PC-9 (cell line): ENCODE results near the gene OR7D2. TPM values are rescaled to one million over a fixed set of nuclear protein-coding genes. Genes with fewer than 3 reads are reported as not detected.

ENCODE experiments used
- Bru-seq: library from RNA; stranded (reverse); fragments of 400-500 nt; gene quantifications from one replicate; lab custom pipeline; 2021; lab: Mats Ljungman, UMichigan
- BruChase-seq, 2 experiments: library from RNA; stranded (reverse); fragments of 400-500 nt; gene quantifications; one replicate each; lab custom pipeline; 2021; lab: Mats Ljungman, UMichigan
- BruUV-seq: library from RNA; stranded (reverse); fragments of 400-500 nt; replicated peaks from 2 replicates; lab custom pipeline; 2021; lab: Mats Ljungman, UMichigan
- CTCF ChIA-PET: fragments of 300-600 bp; sonication (Branson Sonifier 250); formaldehyde crosslinking; loops from one replicate; lab custom pipeline; 2022; ENCODE audit warnings: antibody characterized with exemption; lab: Charles Lee
- POLR2A ChIA-PET: fragments of 300-600 bp; sonication (Branson Sonifier 250); formaldehyde crosslinking; loops from one replicate; lab custom pipeline; 2022; ENCODE audit warnings: antibody characterized with exemption; ENCODE audit not compliant: unreplicated experiment; lab: Charles Lee
- DNase-seq, 2 experiments: peaks; one replicate each; pipeline versions ENCODE4 v3.0.0 to v3.0.0-alpha.2; 2015 to 2022; ENCODE audit warnings: mixed read lengths in 1 of 2
- H2AFZ ChIP-seq: fragments of 200-600 bp; sonication (generic); 2 replicates; pipeline ENCODE4 v1.8.1; 2017; ENCODE audit warnings: antibody characterized with exemption
- H3F3A ChIP-seq: fragments of 200-600 bp; sonication (generic); 2 replicates; pipeline ENCODE4 v1.8.1; 2017; ENCODE audit warnings: antibody characterized with exemption, mild to moderate bottlenecking, low read depth; ENCODE audit not compliant: insufficient read depth
- H3K27ac ChIP-seq: fragments of 200-600 bp; sonication (generic); 2 replicates; pipeline ENCODE4 v1.6.1; 2016; ENCODE audit warnings: mixed run types
- H3K27me3 ChIP-seq: fragments of 200-600 bp; sonication (generic); 2 replicates; pipeline ENCODE4 v1.6.1; 2016; ENCODE audit warnings: low read depth, mixed run types; ENCODE audit not compliant: insufficient read depth
- H3K36me3 ChIP-seq: fragments of 200-600 bp; sonication (generic); 2 replicates; pipeline ENCODE4 v1.6.1; 2016; ENCODE audit warnings: low read depth, mixed run types
- H3K4me1 ChIP-seq: fragments of 200-600 bp; sonication (generic); replicated peaks from 2 replicates; pipeline ENCODE4 v1.6.1; 2016; ENCODE audit warnings: mixed run types; ENCODE audit not compliant: insufficient read depth
- H3K4me2 ChIP-seq: fragments of 200-600 bp; sonication (generic); 2 replicates; pipeline ENCODE4 v1.6.1; 2017; ENCODE audit warnings: mixed run types
- H3K4me3 ChIP-seq: fragments of 200-600 bp; sonication (generic); 2 replicates; pipeline ENCODE4 v1.6.1; 2016; ENCODE audit warnings: mixed run types
- H3K79me2 ChIP-seq: fragments of 200-600 bp; sonication (generic); 2 replicates; pipeline ENCODE4 v1.6.1; 2017; ENCODE audit warnings: low read depth, mixed run types
- H3K9me2 ChIP-seq: fragments of 200-600 bp; sonication (generic); 2 replicates; pipeline ENCODE4 v1.8.1; 2017; ENCODE audit warnings: mild to moderate bottlenecking; ENCODE audit not compliant: insufficient read depth
- H3K9me3 ChIP-seq: fragments of 200-600 bp; sonication (generic); 2 replicates; pipeline ENCODE4 v1.8.1; 2016; ENCODE audit warnings: low read depth; ENCODE audit not compliant: insufficient read depth
- H4K20me1 ChIP-seq: fragments of 200-600 bp; sonication (generic); 2 replicates; pipeline ENCODE4 v1.8.1; 2017; ENCODE audit not compliant: insufficient read depth
- CTCF ChIP-seq: fragments of 200-600 bp; sonication (generic); conservative IDR thresholded peaks from 2 replicates; pipeline ENCODE4 v1.6.1; 2017; ENCODE audit warnings: mixed run types, antibody characterized with exemption, mild to moderate bottlenecking, moderate library complexity
- EZH2 ChIP-seq: fragments of 200-600 bp; sonication (generic); IDR thresholded peaks from 2 replicates; pipeline ENCODE4 v1.8.0; 2017; ENCODE audit warnings: antibody characterized with exemption, low read depth
- intact Hi-C: fragments of 100-400 bp; cut with micrococcal nuclease; formaldehyde crosslinking; loops from one replicate; pipeline ENCODE4 v1.10.0; 2022; ENCODE audit not compliant: unreplicated experiment
- long read RNA-seq: library from polyadenylated mRNA; stranded (forward); transcript quantifications from one replicate; pipeline ENCODE4 v2.0.0, GENCODE V29; 2022
- total RNA-seq: library from RNA; stranded (reverse); gene quantifications from 2 replicates; pipeline ENCODE4 v1.2.3, GENCODE V29; 2021

The OR7D2 gene
- not detected in 2 replicates for total RNA-seq
- Bru-seq, nascent RNA, result percentile 19 among the genes with signal in this experiment
- percentile 24 among the genes with signal in this experiment for BruChase-seq, experiment 1, labeled RNA remaining after a 2-hour chase
- percentile 19 among the genes with signal in this experiment for BruChase-seq, experiment 2, labeled RNA remaining after a 6-hour chase
- long read RNA-seq, result 0 reads

GRCh38 chr19:9178901-9179300 lies at the start of gene OR7D2:
OR7D2 (plus strand) TSS chr19:9178979; CDS start chr19:9185782, 6,803 bp downstream.
- 0 out of 2 replicates have a peak, but pooled peaks cover 11% of the 10 kb centered on the region for H3K9me3 ChIP-seq
- H3K79me2 ChIP-seq, result no peaks in the 10 kb centered on the region
- no TSS peak for BruUV-seq
- no peak within 1 kb of the TSS for H3K4me3 ChIP-seq
- H3K36me3 ChIP-seq, result no peaks in the 10 kb centered on the region
- no peak within 1 kb of the TSS for H3K27ac ChIP-seq
- no peaks in the 10 kb centered on the region for H4K20me1 ChIP-seq
- H3K9me2 ChIP-seq, result no peaks in the 10 kb centered on the region
- H3F3A ChIP-seq, result no peaks in the 10 kb centered on the region
- no peak within 1 kb of the TSS for H2AFZ ChIP-seq
- intact Hi-C loops, result no loop called here
- ChIA-PET POLR2A (no interaction called here), CTCF (no interaction called here)
- no peaks in the 10 kb centered on the region for H3K4me1 ChIP-seq
- H3K4me2 ChIP-seq, result no peak within 1 kb of the TSS
- peaks cover 27% of the 10 kb centered on the region for H3K27me3 ChIP-seq
- TF ChIP-seq CTCF, result no peak
- no peak for TF ChIP-seq EZH2
- DNase-seq, result peak in 1 of 2 experiments; percentile 44

GRCh38 chr19:9130965-9131364 lies 47.8 kb upstream of the OR7D2 start:
- H3K79me2 ChIP-seq, result no peaks in the 10 kb centered on the region
- BruUV-seq, result no TSS peak
- no peak overlapping the region for H2AFZ ChIP-seq
- H3K9me2 ChIP-seq, result no peaks in the 10 kb centered on the region
- no peaks in the 10 kb centered on the region for H3K27me3 ChIP-seq
- H3K27ac ChIP-seq, result no peak overlapping the region
- no peaks in the 10 kb centered on the region for H3K36me3 ChIP-seq
- POLR2A ChIA-PET, result no interaction called here
- no peak for TF ChIP-seq CTCF
- TF ChIP-seq EZH2, result no peak
- H3K4me2 ChIP-seq, result no peak overlapping the region
- H4K20me1 ChIP-seq, result no peaks in the 10 kb centered on the region
- peaks cover 30% of the 10 kb centered on the region for H3K4me1 ChIP-seq
- no peaks in the 10 kb centered on the region; the same call in 1 of the 2 replicates for H3K9me3 ChIP-seq
- intact Hi-C loops, result no loop called here
- DNase-seq, result no peak
- H3K4me3 ChIP-seq, result no peak overlapping the region
- CTCF ChIA-PET, result interaction anchor here (0.6 kb wide), 2 partner anchors 197 to 491 kb away, joined by 3 to 9 read pairs; no protein-coding TSS in a partner anchor
- H3F3A ChIP-seq, result peaks cover 13% of the 10 kb centered on the region; the same call in 1 of the 2 replicates

- no TSS peak for BruUV-seq
- no peaks in the 10 kb centered on the region for H3K9me2 ChIP-seq
- H3K36me3 ChIP-seq, result no peaks in the 10 kb centered on the region
- H3K4me2 ChIP-seq, result no peak overlapping the region
- H2AFZ ChIP-seq, result no peak overlapping the region
- intact Hi-C loops, result no loop called here
- no peak overlapping the region for H3K27ac ChIP-seq
- H3K79me2 ChIP-seq, result no peaks in the 10 kb centered on the region
- no peaks in the 10 kb centered on the region for H3K27me3 ChIP-seq
- H3K4me1 ChIP-seq, result peaks cover 30% of the 10 kb centered on the region
- no peak for DNase-seq
- no peak for TF ChIP-seq EZH2
- no peak for TF ChIP-seq CTCF
- POLR2A ChIA-PET, result no interaction called here
- peaks cover 14% of the 10 kb centered on the region; the same call in 1 of the 2 replicates for H3F3A ChIP-seq
- H3K9me3 ChIP-seq, result no peaks in the 10 kb centered on the region; the same call in 1 of the 2 replicates
- CTCF ChIA-PET, result interaction anchor here (0.5 to 0.8 kb wide), 2 partner anchors 761 to 991 kb away, joined by 4 to 17 read pairs; no protein-coding TSS in a partner anchor
- no peaks in the 10 kb centered on the region for H4K20me1 ChIP-seq
- H3K4me3 ChIP-seq, result no peak overlapping the region
Observed at GRCh38 chr19:9132422-9132821, 46.4 kb upstream of the OR7D2 start.
